K562 (cell line): Measurements from ENCODE around the gene OPHN1. TPM values are rescaled to one million over a fixed set of nuclear protein-coding genes. Genes with fewer than 3 reads are reported as not detected.

Source experiments
- ELF1 ChIP-seq: fragments of 200-800 bp; sonication (Bioruptor generic); IDR thresholded peaks from 2 replicates; pipeline ENCODE4 v1.6.1; 2016; ENCODE audit warnings: missing genetic modification characterization, missing compliant biosample characterization
- ELF4 ChIP-seq: fragments of 450-650 bp; formaldehyde crosslinking; IDR thresholded peaks from 2 replicates; pipeline ENCODE4 v1.4.0; 2022; ENCODE audit warnings: missing genetic modification characterization
- PHB ChIP-seq: fragments of 250-450 bp; sonication (Bioruptor Pico); IDR thresholded peaks from 2 replicates; pipeline ENCODE4 v1.5.0; 2021
- RERE ChIP-seq: sonication (generic); formaldehyde crosslinking; IDR thresholded peaks from 2 replicates; pipeline ENCODE4 v1.8.0; 2023; ENCODE audit warnings: missing genetic modification reagents, mild to moderate bottlenecking, borderline replicate concordance
- STAT5A ChIP-seq: IDR thresholded peaks from 2 replicates; pipeline ENCODE4 v1.6.1; 2012; ENCODE audit warnings: low read length, inconsistent platforms, borderline replicate concordance
- ZBTB9 ChIP-seq: fragments of 450-650 bp; formaldehyde crosslinking; IDR thresholded peaks from 2 replicates; pipeline ENCODE4 v1.4.0; 2020; ENCODE audit warnings: mild to moderate bottlenecking, moderate library complexity
- ZC3H11A ChIP-seq: IDR thresholded peaks from 2 replicates; pipeline ENCODE4 v1.6.1; 2012; ENCODE audit warnings: low read depth, low read length, improper control_type of control experiment
- ZKSCAN3 ChIP-seq: fragments of 250-450 bp; sonication (Bioruptor Pico); IDR thresholded peaks from 2 replicates; pipeline ENCODE4 v1.4.0; 2020
- ZNF224 ChIP-seq: sonication (generic); formaldehyde crosslinking; IDR thresholded peaks from 2 replicates; pipeline ENCODE4 v1.8.0; 2022; ENCODE audit warnings: mild to moderate bottlenecking, missing genetic modification reagents
- ZNF311 ChIP-seq: fragments of 250-450 bp; sonication (Bioruptor Pico); IDR thresholded peaks from 2 replicates; pipeline ENCODE4 v1.4.0; 2020; ENCODE audit warnings: mild to moderate bottlenecking, moderate library complexity
- ZNF57 ChIP-seq: fragments of 450-650 bp; formaldehyde crosslinking; IDR thresholded peaks from 2 replicates; pipeline ENCODE4 v1.4.0; 2020; ENCODE audit warnings: mild to moderate bottlenecking, moderate library complexity
- ZNF778 ChIP-seq: fragments of 450-650 bp; formaldehyde crosslinking; IDR thresholded peaks from 2 replicates; pipeline ENCODE4 v1.4.0; 2020; ENCODE audit warnings: mild to moderate bottlenecking, moderate library complexity
- polyA plus RNA-seq, 8 experiments: library from polyadenylated mRNA; depleted of rRNA in 4 of 8; stranded (reverse) in 5 of 8; unstranded in 3 of 8; fragments of >200 nt; fragmentation: Nextera tagmentation in 2 of 8; fragmentation: Illumina TruSeq in 1 of 8; extraction: Ambion mirVana in 2 of 8; extraction: Trizol in 1 of 8; gene quantifications; 2 replicates each; pipeline versions ENCODE4 v1.2.1 to v1.2.3, GENCODE V29; 2011 to 2014; ENCODE audit warnings: inconsistent platforms in 1 of 8, missing spikeins in 1 of 8
- total RNA-seq, 7 experiments: library from RNA; depleted of rRNA in 6 of 7; stranded (reverse); fragments of >200 nt in 6 of 7; fragmentation: Illumina TruSeq in 2 of 7; extraction: Trizol in 2 of 7; gene quantifications; 2 replicates each; pipeline versions ENCODE4 v1.2.1 to v1.2.3, GENCODE V29; 2011 to 2021; ENCODE audit warnings: low replicate concordance in 1 of 7

The OPHN1 gene
- total and polyA plus RNA-seq, 9 of the 15 experiments (the other 6 are each of a cell fraction or from before 2014, with no cell fraction given) = 0.28 to 1.8 (median 1.0) TPM

GRCh38 chrX:68343551-68343950, 89.7 kb downstream of the OPHN1 start (continued):
- TF ChIP-seq ELF1 = no peak
- TF ChIP-seq ZNF311 (CRISPR knock-in tag) = no peak
- no peak for TF ChIP-seq STAT5A
- no peak for TF ChIP-seq RERE (CRISPR knock-in tag)
- no peak for TF ChIP-seq ZKSCAN3 (CRISPR knock-in tag)
- TF ChIP-seq PHB (CRISPR knock-in tag) = no peak
- no peak for TF ChIP-seq ZBTB9
- TF ChIP-seq ZNF224 (CRISPR knock-in tag) = no peak
- no peak for TF ChIP-seq ZC3H11A
- no peak for TF ChIP-seq ELF4 (CRISPR knock-in tag)
- no peak for TF ChIP-seq ZNF778 (CRISPR knock-in tag)
- no peak for TF ChIP-seq ZNF57 (CRISPR knock-in tag)
